HG03439 (cell line): ENCODE data around the gene RPH3AL.

Experiments used
- ATAC-seq: cut with Tn5 transposase; IDR thresholded peaks from one replicate; pipeline ENCODE4 v1.9.1; 2021; ENCODE audit warnings: mild to moderate bottlenecking, moderate library complexity; ENCODE audit not compliant: unreplicated experiment

RPH3AL gene

DNA sequence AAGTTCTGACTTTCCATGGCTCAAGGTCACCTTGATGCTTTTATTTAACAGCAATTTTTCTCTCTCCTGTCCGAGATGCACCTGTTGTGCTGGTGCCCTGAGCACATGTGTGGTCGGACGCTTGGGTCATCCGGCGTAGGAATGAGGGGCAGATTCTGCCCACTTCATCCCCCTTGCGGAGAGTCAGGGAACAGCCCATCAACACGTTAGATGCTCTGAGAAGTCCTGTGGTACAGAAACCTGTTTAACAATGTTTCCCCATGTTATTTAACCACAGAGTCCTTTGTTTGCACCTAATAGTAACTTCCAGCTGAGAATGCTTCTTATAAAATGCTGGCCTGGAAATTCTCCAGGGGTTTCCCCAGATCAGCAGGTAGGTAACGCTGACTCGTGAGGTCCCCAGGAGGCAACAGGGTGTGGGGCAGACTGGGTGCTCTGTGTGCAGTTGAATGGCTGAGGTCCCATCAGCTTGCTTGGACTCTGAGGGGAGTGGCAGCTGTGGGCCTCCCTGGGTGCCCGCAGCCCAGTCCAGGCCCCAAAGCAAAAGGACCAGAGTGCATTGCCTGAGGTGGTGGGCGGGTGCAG lies 189.0 kb downstream of the RPH3AL start:
- no peak for ATAC-seq

DNA sequence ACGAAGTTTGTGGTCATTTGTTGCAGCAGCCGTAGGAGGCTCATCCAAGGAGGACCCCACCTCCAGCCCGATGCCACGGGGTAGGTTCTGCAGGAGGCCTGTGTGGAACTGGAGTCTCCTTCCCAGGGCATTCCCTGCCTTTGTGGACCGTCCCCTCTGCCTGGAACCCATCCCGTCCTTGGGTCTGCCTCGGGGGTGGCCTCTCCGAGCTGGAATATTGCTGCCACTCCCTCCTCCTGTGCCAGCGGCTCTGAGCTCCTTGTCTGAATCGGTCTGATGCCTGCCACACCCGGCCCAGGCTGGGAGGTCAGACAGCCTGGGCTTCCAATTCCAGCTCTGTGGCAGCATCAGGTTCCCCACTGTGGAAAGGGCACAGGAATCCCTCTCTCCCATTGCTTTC lies 189.9 kb downstream of the RPH3AL start:
- ATAC-seq = no peak
